Upper lobe of left lung (tissue), 4 donors: ENCODE results near the gene VSTM4.

Experiments used
- CTCF ChIP-seq, 6 experiments: fragments of 450-650 bp in 4 of 6; fragments of 200-600 bp in 2 of 6; sonication (generic) in 2 of 6; IDR thresholded peaks; one replicate each; pipeline ENCODE4 v1.5.1; 2016 to 2019; ENCODE audit warnings: antibody characterized with exemption in 6 of 6
- EP300 ChIP-seq, 4 donors: sonication (generic); formaldehyde crosslinking; IDR thresholded peaks; one replicate each; pipeline ENCODE4 v1.5.1; 2017; ENCODE audit warnings: antibody characterized with exemption in 4 of 4, control low read depth in 2 of 4
- POLR2A ChIP-seq, 4 donors: fragments of 450-650 bp; IDR thresholded peaks; one replicate each; pipeline ENCODE4 v1.5.1; 2016 to 2017; ENCODE audit warnings: antibody characterized with exemption in 4 of 4, mild to moderate bottlenecking in 2 of 4

DNA sequence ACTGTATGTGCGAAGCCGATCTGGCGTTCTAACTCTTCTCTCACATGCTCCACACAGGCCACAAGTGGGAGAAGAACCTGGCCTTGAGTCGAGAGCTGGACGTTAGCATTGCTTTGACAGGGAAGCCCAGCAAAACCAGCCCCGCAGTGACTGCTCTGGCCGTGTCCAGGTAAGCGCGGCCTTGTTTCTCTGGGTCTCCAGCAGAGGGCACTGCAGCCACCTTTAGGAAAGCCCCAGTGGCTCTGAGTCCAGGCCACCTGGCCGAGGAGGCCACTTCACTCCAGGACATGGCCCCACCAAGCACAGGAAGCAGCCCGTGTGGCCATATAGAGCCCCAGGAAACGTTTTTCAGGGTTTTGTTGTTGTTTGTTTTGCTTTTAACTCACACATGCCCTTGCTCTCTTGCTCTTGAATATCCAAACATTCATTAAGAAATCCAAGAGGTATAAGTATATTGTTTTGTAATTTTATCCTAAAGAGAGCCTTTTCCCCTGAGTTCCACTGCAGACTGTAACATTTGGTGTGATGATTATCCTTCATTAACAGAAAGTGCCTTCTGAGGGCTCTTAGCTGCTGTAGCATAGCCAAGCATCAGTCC, 133.9 kb downstream of the VSTM4 start:
- TF ChIP-seq CTCF (IDR thresholded peaks at IDR 0.05) (peak; percentile 70 to 81 (median 78)), POLR2A (IDR thresholded peaks at IDR 0.05) (no peak), EP300 (IDR thresholded peaks at IDR 0.05) (no peak)
